ENCODE measurements around the gene UAP1. TPM values are rescaled to one million over a fixed set of nuclear protein-coding genes. Genes with fewer than 3 reads are reported as not detected.

The UAP1 gene
- polyA plus RNA-seq, 1 donor from 2014 or later: 40.1 TPM

- no peaks in the 10 kb centered on the region for H4K20me1 ChIP-seq (ENCODE audit: insufficient read depth)
- H3K9ac ChIP-seq (ENCODE audit: low read length): peak overlapping the region; percentile 78
- peak overlapping the region; percentile 99 for H3K4me3 ChIP-seq (ENCODE audit: low read length)
- H3K9me3 ChIP-seq (ENCODE audit: low read length): no peaks in the 10 kb centered on the region
- peaks cover 7% of the 10 kb centered on the region for H3K79me2 ChIP-seq (replicated peaks; ENCODE audit: insufficient read depth, low read length)
- H3K27ac ChIP-seq (ENCODE audit: low read length): peak overlapping the region; percentile 63
- peak overlapping the region; percentile 54 for H3K4me2 ChIP-seq (ENCODE audit: low read length)
- peak overlapping the region; percentile 60 for H2AFZ ChIP-seq (ENCODE audit: low read depth, low read length)
- H3F3A ChIP-seq (ENCODE audit: insufficient read depth, low read length, poor library complexity, severe bottlenecking): no peaks in the 10 kb centered on the region
- no peaks in the 10 kb centered on the region for H3K27me3 ChIP-seq (ENCODE audit: insufficient read depth, low read depth, low read length)
- no peaks in the 10 kb centered on the region for H3K9me2 ChIP-seq (ENCODE audit: insufficient read depth, low read length)
- no peaks in the 10 kb centered on the region for H3K36me3 ChIP-seq (ENCODE audit: insufficient read depth, low read length)
- TF ChIP-seq POLR2AphosphoS5 (IDR thresholded peaks at IDR 0.05): peak; percentile 62
- TF ChIP-seq SMC3 (conservative IDR thresholded peaks at IDR 0.05; ENCODE audit: poor library complexity): no peak
Measured at GRCh38 chr1:162561037-162561615, 396 bp upstream of the UAP1 start.

DNA sequence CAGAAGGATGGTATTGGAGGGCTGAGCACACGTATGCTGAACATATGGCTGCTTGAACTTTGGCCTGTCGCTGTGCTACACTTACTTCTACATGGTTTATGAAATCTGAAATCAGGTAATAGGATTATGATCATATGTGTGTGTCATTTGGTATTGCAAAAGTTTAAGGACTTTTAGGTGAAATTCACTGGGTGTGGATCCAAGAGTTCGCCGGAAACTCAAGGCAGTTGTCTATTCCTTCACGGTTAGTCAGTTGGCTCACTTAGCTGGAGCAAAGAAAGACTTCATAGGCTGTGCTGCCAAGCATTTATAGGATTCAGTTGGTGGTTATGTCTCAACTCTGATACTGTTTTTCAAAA is 927 bp downstream of the UAP1 start:
- Histone ChIP-seq H3K4me3 (ENCODE audit: low read length) (peak overlapping the region; percentile 99), H3K27ac (ENCODE audit: low read length) (no peak overlapping the region), H3K4me2 (ENCODE audit: low read length) (peak overlapping the region; percentile 78), H3K79me2 (replicated peaks; ENCODE audit: insufficient read depth, low read length) (peaks cover 7% of the 10 kb centered on the region), H2AFZ (ENCODE audit: low read depth, low read length) (no peak overlapping the region), H3K36me3 (ENCODE audit: insufficient read depth, low read length) (no peaks in the 10 kb centered on the region), H3K9me2 (ENCODE audit: insufficient read depth, low read length) (no peaks in the 10 kb centered on the region), H3K27me3 (ENCODE audit: insufficient read depth, low read depth, low read length) (no peaks in the 10 kb centered on the region), H4K20me1 (ENCODE audit: insufficient read depth) (no peaks in the 10 kb centered on the region), H3F3A (ENCODE audit: insufficient read depth, low read length, poor library complexity, severe bottlenecking) (no peaks in the 10 kb centered on the region), H3K9me3 (ENCODE audit: low read length) (no peaks in the 10 kb centered on the region), H3K9ac (ENCODE audit: low read length) (peak overlapping the region; percentile 78)
- TF ChIP-seq TAF1 (IDR thresholded peaks at IDR 0.05; ENCODE audit: low read depth) (no peak), EP300 (conservative IDR thresholded peaks at IDR 0.05; ENCODE audit: poor library complexity, severe bottlenecking) (no peak), RAD21 (conservative IDR thresholded peaks at IDR 0.05) (no peak), SMC3 (conservative IDR thresholded peaks at IDR 0.05; ENCODE audit: poor library complexity) (no peak), POLR2AphosphoS5 (IDR thresholded peaks at IDR 0.05) (no peak), EZH2 (IDR thresholded peaks at IDR 0.05; ENCODE audit: borderline replicate concordance, insufficient read depth, low read length, poor library complexity, severe bottlenecking) (no peak), MXI1 (conservative IDR thresholded peaks at IDR 0.05; ENCODE audit: poor library complexity, severe bottlenecking) (no peak), CTCF (IDR thresholded peaks at IDR 0.05; ENCODE audit: poor library complexity, severe bottlenecking) (no peak)
- TF ChIP-seq, protein P1, sequence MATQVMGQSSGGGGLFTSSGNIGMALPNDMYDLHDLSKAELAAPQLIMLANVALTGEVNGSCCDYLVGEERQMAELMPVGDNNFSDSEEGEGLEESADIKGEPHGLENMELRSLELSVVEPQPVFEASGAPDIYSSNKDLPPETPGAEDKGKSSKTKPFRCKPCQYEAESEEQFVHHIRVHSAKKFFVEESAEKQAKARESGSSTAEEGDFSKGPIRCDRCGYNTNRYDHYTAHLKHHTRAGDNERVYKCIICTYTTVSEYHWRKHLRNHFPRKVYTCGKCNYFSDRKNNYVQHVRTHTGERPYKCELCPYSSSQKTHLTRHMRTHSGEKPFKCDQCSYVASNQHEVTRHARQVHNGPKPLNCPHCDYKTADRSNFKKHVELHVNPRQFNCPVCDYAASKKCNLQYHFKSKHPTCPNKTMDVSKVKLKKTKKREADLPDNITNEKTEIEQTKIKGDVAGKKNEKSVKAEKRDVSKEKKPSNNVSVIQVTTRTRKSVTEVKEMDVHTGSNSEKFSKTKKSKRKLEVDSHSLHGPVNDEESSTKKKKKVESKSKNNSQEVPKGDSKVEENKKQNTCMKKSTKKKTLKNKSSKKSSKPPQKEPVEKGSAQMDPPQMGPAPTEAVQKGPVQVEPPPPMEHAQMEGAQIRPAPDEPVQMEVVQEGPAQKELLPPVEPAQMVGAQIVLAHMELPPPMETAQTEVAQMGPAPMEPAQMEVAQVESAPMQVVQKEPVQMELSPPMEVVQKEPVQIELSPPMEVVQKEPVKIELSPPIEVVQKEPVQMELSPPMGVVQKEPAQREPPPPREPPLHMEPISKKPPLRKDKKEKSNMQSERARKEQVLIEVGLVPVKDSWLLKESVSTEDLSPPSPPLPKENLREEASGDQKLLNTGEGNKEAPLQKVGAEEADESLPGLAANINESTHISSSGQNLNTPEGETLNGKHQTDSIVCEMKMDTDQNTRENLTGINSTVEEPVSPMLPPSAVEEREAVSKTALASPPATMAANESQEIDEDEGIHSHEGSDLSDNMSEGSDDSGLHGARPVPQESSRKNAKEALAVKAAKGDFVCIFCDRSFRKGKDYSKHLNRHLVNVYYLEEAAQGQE (IDR thresholded peaks at IDR 0.05; ENCODE audit: borderline replicate concordance): no peak
